ENCODE data around the gene RASL12.
"Not testable (repeated sequence)": the region's sequence is repeated elsewhere in the genome, so short reads cannot be mapped to it uniquely, and the experiment has no call there.

The RASL12 gene

GRCh38 chr15:65081758-65082157, 14.0 kb upstream of the RASL12 start:
- no peak overlapping the region for H3K27ac ChIP-seq (ENCODE audit: low read length)
- no peaks in the 10 kb centered on the region for H3K36me3 ChIP-seq (ENCODE audit: insufficient read depth, low read depth, low read length)
- peaks cover 37% of the 10 kb centered on the region for H3K27me3 ChIP-seq (ENCODE audit: insufficient read depth, low read length)
- H3K9ac ChIP-seq (ENCODE audit: low read depth, low read length) = no peak overlapping the region
- no peaks in the 10 kb centered on the region for H3K9me3 ChIP-seq (ENCODE audit: insufficient read depth, low read depth, low read length)
- H3K4me3 ChIP-seq (ENCODE audit: low read length) = no peak overlapping the region
- peaks cover 27% of the 10 kb centered on the region for H3K4me1 ChIP-seq (ENCODE audit: insufficient read depth, low read length)

DNA sequence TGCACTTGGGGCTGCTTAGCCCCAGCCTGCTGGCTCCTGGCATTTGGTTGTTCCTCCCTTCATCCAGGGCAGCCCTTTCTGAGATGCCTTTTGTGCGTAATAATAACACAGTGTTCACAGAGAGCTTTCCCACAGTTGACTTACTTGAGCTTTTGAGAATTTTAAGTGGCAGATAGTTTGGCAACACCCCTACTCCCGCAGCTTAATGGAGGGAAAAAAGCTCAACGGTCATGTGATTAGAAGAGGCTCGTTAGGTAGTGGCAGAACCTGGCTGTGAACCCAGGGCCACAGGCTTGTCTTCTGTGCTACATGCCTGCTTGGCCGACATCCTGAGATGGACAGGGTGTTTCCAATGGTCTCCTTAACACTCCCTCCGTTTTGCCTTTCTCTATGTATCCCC, 13.5 kb upstream of the RASL12 start:
- Histone ChIP-seq H3K4me3 (ENCODE audit: low read length) (no peak overlapping the region), H3K36me3 (ENCODE audit: insufficient read depth, low read depth, low read length) (no peaks in the 10 kb centered on the region), H3K4me1 (ENCODE audit: insufficient read depth, low read length) (peaks cover 27% of the 10 kb centered on the region), H3K9me3 (ENCODE audit: insufficient read depth, low read depth, low read length) (no peaks in the 10 kb centered on the region), H3K27me3 (ENCODE audit: insufficient read depth, low read length) (peaks cover 37% of the 10 kb centered on the region), H3K9ac (ENCODE audit: low read depth, low read length) (no peak overlapping the region), H3K27ac (ENCODE audit: low read length) (no peak overlapping the region)

DNA sequence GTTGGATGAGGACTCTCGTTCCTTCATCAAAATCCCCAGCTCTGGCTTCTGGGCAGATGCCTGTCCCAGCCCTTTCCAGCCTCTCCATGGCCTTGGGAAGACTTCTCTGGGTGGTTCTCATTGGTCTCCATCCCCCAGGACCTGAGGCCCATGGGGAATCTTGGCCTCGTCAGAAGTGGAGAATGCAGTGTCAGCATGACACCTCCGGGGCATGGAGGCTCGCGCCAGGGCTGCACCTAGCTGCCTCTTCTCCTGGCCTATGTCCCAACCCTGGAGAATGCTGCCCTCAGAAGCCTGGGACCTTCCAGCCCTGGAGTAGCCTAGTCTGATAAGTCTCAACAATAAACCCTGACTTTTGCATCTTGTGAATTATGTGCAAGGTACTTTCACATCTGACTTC, 11.8 kb upstream of the RASL12 start:
- no peak overlapping the region for H3K9ac ChIP-seq (ENCODE audit: low read depth, low read length)
- H3K27ac ChIP-seq (ENCODE audit: low read length) = no peak overlapping the region
- H3K4me3 ChIP-seq (ENCODE audit: low read length) = no peak overlapping the region
- H3K27me3 ChIP-seq (ENCODE audit: insufficient read depth, low read length) = peaks cover 33% of the 10 kb centered on the region
- H3K4me1 ChIP-seq (ENCODE audit: insufficient read depth, low read length) = peaks cover 26% of the 10 kb centered on the region
- H3K9me3 ChIP-seq (ENCODE audit: insufficient read depth, low read depth, low read length) = no peaks in the 10 kb centered on the region
- no peaks in the 10 kb centered on the region for H3K36me3 ChIP-seq (ENCODE audit: insufficient read depth, low read depth, low read length)

- Histone ChIP-seq H3K4me1 (ENCODE audit: insufficient read depth, low read length) (peaks cover 10% of the 10 kb centered on the region), H3K9me3 (ENCODE audit: insufficient read depth, low read depth, low read length) (no peaks in the 10 kb centered on the region; the same call in 1 of the 2 replicates), H3K36me3 (ENCODE audit: insufficient read depth, low read depth, low read length) (no peaks in the 10 kb centered on the region), H3K9ac (ENCODE audit: low read depth, low read length) (no peak overlapping the region), H3K27me3 (ENCODE audit: insufficient read depth, low read length) (peaks cover 28% of the 10 kb centered on the region), H3K4me3 (ENCODE audit: low read length) (no peak overlapping the region), H3K27ac (ENCODE audit: low read length) (no peak overlapping the region)
Measured at GRCh38 chr15:65077981-65078352, 10.2 kb upstream of the RASL12 start.

DNA sequence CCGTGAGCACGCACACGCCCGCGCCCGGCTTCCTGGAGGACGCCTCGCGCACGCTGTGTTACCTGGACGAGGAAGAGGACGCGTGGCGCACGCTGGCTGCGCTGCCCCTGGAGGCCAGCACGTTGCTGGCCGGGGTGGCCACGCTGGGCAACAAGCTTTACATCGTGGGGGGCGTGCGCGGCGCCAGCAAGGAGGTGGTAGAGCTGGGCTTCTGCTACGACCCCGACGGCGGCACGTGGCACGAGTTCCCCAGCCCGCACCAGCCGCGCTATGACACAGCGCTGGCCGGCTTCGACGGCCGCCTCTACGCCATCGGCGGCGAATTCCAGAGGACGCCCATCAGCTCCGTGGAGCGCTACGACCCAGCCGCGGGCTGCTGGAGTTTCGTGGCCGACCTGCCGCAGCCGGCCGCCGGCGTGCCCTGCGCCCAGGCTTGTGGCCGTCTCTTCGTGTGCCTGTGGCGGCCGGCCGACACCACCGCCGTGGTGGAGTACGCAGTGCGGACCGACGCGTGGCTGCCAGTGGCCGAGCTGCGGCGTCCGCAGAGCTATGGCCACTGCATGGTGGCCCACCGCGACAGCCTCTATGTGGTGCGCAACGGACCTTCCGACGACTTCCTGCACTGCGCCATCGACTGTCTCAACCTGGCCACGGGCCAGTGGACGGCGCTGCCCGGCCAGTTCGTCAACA, 9.6 kb upstream of the RASL12 start:
- Histone ChIP-seq H3K4me3 (ENCODE audit: low read length) (no peak overlapping the region), H3K27ac (ENCODE audit: low read length) (no peak overlapping the region), H3K36me3 (ENCODE audit: insufficient read depth, low read depth, low read length) (no peaks in the 10 kb centered on the region), H3K9me3 (ENCODE audit: insufficient read depth, low read depth, low read length) (no peaks in the 10 kb centered on the region; the same call in none of the 2 replicates), H3K9ac (ENCODE audit: low read depth, low read length) (no peak overlapping the region), H3K4me1 (ENCODE audit: insufficient read depth, low read length) (peaks cover 5% of the 10 kb centered on the region; the same call in 1 of the 2 replicates), H3K27me3 (ENCODE audit: insufficient read depth, low read length) (peaks cover 25% of the 10 kb centered on the region)

DNA sequence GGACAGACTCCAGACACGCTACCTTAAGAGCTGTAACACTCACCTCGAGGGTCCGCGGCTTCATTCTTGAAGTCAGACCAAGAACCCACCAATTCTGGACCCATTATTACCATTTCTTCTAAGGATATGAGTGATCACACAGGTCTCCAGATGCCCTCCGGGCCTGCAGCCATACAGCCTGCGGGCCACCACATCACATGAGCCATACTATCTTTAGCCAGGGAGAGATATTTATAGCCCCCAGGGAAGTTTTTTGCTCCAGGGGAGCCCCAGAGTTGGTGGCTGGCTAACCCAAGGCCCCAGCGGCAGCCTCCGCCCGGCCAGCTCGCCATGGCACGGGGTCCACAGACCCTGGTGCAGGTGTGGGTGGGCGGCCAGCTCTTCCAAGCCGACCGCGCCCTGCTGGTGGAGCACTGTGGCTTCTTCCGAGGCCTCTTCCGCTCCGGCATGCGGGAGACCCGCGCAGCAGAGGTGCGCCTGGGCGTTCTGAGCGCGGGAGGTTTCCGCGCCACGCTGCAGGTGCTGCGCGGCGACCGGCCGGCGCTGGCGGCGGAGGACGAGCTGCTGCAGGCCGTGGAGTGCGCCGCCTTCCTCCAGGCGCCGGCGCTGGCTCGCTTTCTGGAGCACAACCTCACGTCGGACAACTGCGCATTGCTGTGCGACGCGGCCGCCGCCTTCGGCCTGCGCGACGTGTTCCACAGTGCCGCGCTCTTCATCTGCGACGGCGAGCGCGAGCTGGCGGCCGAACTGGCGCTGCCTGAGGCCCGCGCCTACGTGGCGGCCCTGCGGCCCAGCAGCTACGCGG, 8.9 kb upstream of the RASL12 start, which contains the start of gene KBTBD13:
Gene KBTBD13, plus strand, starts transcription at position 261 of the 805 bp plus-strand sequence. Its CDS starts 70 bp downstream, at position 331.
- no peaks in the 10 kb centered on the region; the same call in 1 of the 2 replicates for H3K4me1 ChIP-seq (ENCODE audit: insufficient read depth, low read length)
- H3K9ac ChIP-seq (ENCODE audit: low read depth, low read length) = no peak within 1 kb of the TSS

DNA sequence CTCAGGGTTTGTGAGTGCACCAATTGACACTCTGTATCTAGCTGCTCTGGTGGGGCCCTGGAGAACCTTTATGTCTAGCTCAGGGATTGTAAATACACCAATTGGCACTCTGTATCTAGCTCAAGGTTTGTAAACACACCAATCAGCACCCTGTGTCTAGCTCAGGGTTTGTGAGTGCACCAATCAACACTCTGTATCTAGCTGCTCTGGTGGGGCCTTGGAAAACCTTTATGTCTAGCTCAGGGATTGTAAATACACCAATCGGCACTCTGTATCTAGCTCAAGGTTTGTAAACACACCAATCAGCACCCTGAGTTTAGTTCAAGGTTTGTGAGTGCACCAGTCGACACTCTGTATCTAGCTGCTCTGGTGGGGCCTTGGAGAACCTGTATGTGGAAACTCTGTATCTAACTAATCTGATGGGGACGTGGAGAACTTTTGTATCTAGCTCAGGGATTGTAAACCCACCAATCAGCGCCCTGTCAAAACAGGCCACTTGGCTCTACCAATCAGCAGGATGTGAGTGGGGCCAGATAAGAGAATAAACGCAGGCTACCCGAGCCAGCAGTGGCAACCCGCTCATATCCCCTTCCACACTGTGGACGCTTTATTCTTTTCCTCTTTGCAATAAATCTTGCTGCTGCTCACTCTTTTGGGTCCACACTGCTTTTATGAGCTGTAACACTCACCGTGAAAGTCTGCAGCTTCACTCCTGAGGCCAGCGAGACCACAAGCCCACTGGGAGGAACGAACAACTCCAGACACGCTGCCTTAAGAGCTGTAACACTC, 8.0 kb upstream of the RASL12 start:
- H3K4me1 ChIP-seq (ENCODE audit: insufficient read depth, low read length); H3K27me3 ChIP-seq (ENCODE audit: insufficient read depth, low read length); H3K9me3 ChIP-seq (ENCODE audit: insufficient read depth, low read depth, low read length); H3K36me3 ChIP-seq (ENCODE audit: insufficient read depth, low read depth, low read length); H3K4me3 ChIP-seq (ENCODE audit: low read length); H3K27ac ChIP-seq (ENCODE audit: low read length); H3K9ac ChIP-seq (ENCODE audit: low read depth, low read length): not testable (repeated sequence)

More for the DNA sequence above, 8.9 kb upstream of the RASL12 start, which contains the start of gene KBTBD13:
- Histone ChIP-seq H3K36me3 (ENCODE audit: insufficient read depth, low read depth, low read length) (no peaks in the 10 kb centered on the region), H3K4me3 (ENCODE audit: low read length) (no peak within 1 kb of the TSS), H3K27ac (ENCODE audit: low read length) (no peak within 1 kb of the TSS), H3K27me3 (ENCODE audit: insufficient read depth, low read length) (peaks cover 17% of the 10 kb centered on the region; the same call in 1 of the 2 replicates), H3K9me3 (ENCODE audit: insufficient read depth, low read depth, low read length) (no peaks in the 10 kb centered on the region; the same call in none of the 2 replicates)

DNA sequence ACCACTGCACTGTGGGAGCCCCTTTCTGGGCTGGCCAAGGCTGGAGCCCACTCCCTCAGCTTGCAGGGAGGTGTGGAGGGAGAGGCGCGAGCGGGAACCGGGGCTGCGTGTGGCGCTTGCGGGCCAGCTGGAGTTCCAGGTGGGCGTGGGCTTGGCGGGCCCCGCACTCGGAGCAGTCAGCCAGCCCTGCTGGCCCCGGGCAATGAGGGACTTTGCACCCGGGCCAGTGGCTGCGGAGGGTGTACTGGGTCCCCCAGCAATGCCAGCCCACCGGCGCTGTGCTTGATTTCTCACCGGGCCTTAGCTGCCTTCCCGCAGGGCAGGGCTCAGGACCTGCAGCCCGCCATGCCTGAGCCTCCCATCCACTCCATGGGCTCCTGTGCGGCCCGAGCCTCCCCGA, 7.2 kb upstream of the RASL12 start:
- not testable (repeated sequence) for H3K27ac ChIP-seq (ENCODE audit: low read length); H3K9ac ChIP-seq (ENCODE audit: low read depth, low read length); H3K4me3 ChIP-seq (ENCODE audit: low read length); H3K9me3 ChIP-seq (ENCODE audit: insufficient read depth, low read depth, low read length); H3K27me3 ChIP-seq (ENCODE audit: insufficient read depth, low read length); H3K4me1 ChIP-seq (ENCODE audit: insufficient read depth, low read length); H3K36me3 ChIP-seq (ENCODE audit: insufficient read depth, low read depth, low read length)

DNA sequence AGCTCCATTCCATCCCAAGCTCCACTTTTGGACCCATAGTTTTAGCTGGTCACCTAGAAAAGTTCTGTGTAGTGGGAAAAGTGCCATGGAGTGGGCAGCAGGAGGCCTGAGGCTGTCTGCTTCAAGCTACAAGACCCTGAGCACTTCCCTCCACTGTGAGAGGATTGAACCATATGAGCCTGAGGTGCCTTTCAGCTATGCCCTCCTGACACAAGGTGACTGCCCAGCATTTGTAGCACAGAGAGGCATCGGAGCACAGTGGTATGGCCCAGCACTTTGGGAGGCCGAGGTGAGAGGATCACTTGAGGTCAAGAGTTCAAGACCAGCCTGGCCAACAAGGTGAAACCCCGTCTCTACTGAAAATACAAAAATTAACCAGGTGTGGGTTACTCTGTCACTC, 4.8 kb upstream of the RASL12 start:
- Histone ChIP-seq H3K9me3 (ENCODE audit: insufficient read depth, low read depth, low read length) (no peaks in the 10 kb centered on the region; the same call in none of the 2 replicates), H3K9ac (ENCODE audit: low read depth, low read length) (no peak overlapping the region), H3K4me3 (ENCODE audit: low read length) (no peak overlapping the region), H3K36me3 (ENCODE audit: insufficient read depth, low read depth, low read length) (no peaks in the 10 kb centered on the region), H3K4me1 (ENCODE audit: insufficient read depth, low read length) (peaks cover 4% of the 10 kb centered on the region; the same call in 1 of the 2 replicates), H3K27me3 (ENCODE audit: insufficient read depth, low read length) (peaks cover 12% of the 10 kb centered on the region; the same call in 1 of the 2 replicates), H3K27ac (ENCODE audit: low read length) (no peak overlapping the region)

- no peaks in the 10 kb centered on the region for H3K36me3 ChIP-seq (ENCODE audit: insufficient read depth, low read depth, low read length)
- no peak overlapping the region for H3K4me3 ChIP-seq (ENCODE audit: low read length)
- peaks cover 18% of the 10 kb centered on the region for H3K27me3 ChIP-seq (ENCODE audit: insufficient read depth, low read length)
- peaks cover 8% of the 10 kb centered on the region; the same call in 1 of the 2 replicates for H3K4me1 ChIP-seq (ENCODE audit: insufficient read depth, low read length)
- no peak overlapping the region for H3K27ac ChIP-seq (ENCODE audit: low read length)
- H3K9ac ChIP-seq (ENCODE audit: low read depth, low read length) = no peak overlapping the region
- H3K9me3 ChIP-seq (ENCODE audit: insufficient read depth, low read depth, low read length) = no peaks in the 10 kb centered on the region; the same call in none of the 2 replicates
Measured at GRCh38 chr15:65072027-65072426, 4.2 kb upstream of the RASL12 start.

GRCh38 chr15:65071381-65071811, 3.6 kb upstream of the RASL12 start:
- H3K4me1 ChIP-seq (ENCODE audit: insufficient read depth, low read length) = peaks cover 14% of the 10 kb centered on the region; the same call in 1 of the 2 replicates
- peaks cover 23% of the 10 kb centered on the region for H3K27me3 ChIP-seq (ENCODE audit: insufficient read depth, low read length)

More at GRCh38 chr15:65071381-65071811, 3.6 kb upstream of the RASL12 start:
- Histone ChIP-seq H3K27ac (ENCODE audit: low read length) (no peak overlapping the region), H3K36me3 (ENCODE audit: insufficient read depth, low read depth, low read length) (no peaks in the 10 kb centered on the region), H3K9me3 (ENCODE audit: insufficient read depth, low read depth, low read length) (no peaks in the 10 kb centered on the region; the same call in none of the 2 replicates), H3K9ac (ENCODE audit: low read depth, low read length) (no peak overlapping the region), H3K4me3 (ENCODE audit: low read length) (no peak overlapping the region)

Data from iPS-20b (cell line).